ENCODE results near the gene ECHDC3. TPM values are rescaled to one million over a fixed set of nuclear protein-coding genes. Genes with fewer than 3 reads are reported as not detected.

The ECHDC3 gene
- total RNA-seq, 1 experiment from 2014 or later: 13.0 TPM

DNA sequence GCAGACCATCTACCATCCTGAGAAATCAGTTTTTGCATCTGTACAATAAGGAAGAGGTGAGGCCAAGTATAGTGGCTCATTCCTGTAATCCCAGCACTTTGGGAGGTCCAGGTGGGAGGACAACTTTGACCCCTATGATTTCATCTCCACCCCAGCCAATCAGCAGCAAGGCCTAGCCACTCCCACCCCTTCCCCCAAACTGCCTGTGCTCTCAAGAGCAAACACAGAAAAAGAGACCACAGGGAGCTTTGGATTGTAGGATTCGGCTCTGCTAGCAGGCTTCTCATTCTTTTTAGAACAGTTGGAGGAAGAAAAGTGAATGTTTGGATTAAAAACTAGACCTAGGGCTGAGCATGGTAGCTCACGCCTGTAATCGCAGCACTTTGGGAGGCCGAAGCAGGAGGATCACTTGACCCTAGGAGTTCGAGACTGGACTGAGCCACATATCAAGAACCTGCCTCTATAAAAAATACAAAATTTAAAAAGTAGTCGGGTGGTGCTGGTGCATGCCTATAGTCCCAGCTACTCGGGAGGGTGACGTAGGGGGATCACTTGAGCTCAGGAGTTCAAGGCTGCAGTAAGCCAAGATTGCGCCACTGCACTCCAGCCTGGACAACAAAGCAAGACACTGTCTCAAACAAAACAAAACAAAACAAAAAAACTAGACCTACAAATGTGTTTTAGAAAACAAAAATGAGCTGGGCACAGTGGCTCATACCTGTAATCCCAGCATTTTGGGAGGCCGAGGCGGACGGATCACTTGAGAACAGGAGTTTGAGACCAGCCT is 55.9 kb downstream of the ECHDC3 start (continued):
- no peak for TF ChIP-seq YY1 (IDR thresholded peaks at IDR 0.05; ENCODE audit: extremely low read depth, insufficient replicate concordance, low read depth, low read length)
- no peak for TF ChIP-seq EZH2 (IDR thresholded peaks at IDR 0.05)

DNA sequence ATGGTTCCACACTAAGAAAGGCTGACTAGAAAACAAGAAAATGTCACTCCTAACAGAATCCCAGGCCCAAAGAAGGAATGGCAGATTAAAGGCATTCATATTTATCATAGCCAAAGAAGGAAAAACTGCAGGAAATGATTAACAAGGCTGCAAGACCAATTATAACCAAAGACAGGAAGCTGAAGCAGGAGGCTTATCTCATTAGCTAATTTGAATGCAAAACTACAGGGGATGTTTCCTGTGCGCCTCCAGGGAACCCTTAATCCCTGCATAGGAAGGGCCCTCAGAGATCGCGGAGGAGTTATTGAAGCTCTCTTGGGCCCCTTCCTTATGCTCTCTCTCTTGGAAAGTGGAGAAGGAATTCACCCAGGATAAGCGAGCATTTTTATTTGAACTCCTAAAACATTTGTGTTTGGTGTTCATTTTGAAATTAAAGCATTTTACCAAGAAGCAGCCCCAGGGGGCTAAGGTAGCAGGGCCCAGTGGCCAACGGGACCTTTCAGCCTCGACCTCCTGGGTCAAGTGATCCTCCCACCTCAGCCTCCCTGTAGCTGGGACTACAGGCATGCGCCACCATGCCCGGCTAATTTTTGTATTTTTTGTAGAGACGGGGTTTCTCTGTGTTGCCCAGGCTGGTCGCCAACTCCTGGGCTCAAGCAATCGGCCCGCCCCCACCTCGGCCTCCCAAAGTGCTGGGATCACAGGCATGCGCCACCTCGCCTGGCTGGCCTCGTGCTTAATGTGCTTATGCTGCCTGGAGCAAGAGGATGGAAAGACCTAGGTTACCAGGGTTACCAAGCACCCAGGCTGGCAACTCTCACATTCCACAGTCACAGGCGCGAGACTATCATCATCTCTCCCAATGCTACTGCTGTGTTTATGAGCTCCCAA is 56.9 kb downstream of the ECHDC3 start:
- no peak for DNase-seq (ENCODE audit: low read depth, low spot score)
- Histone ChIP-seq H4K20me1 (ENCODE audit: insufficient read depth) (no peaks in the 10 kb centered on the region), H3K36me3 (ENCODE audit: control insufficient read depth in 1 of 2, insufficient read depth in 2 of 2, low read length in 2 of 2) (no peaks in the 10 kb centered on the region), H3K79me2 (ENCODE audit: insufficient read depth, low read length) (no peaks in the 10 kb centered on the region), H3K4me3 (replicated peaks in 1 of 2; ENCODE audit: low read depth in 1 of 2, low read length in 2 of 2) (no peak overlapping the region), H2AFZ (ENCODE audit: low read depth, low read length, poor library complexity, severe bottlenecking) (no peak overlapping the region), H3K9ac (ENCODE audit: low read length) (no peak overlapping the region), H3K4me1 (ENCODE audit: control insufficient read depth in 1 of 2, insufficient read depth in 2 of 2, low read length in 2 of 2) (peaks cover 7 to 32% of the 10 kb centered on the region in 2 experiments), H3K27ac (ENCODE audit: low read depth, low read length) (no peak overlapping the region), H3K27me3 (ENCODE audit: insufficient read depth, low read length) (no peaks in the 10 kb centered on the region), H3K9me2 (ENCODE audit: insufficient read depth) (no peaks in the 10 kb centered on the region), H3K4me2 (ENCODE audit: low read length) (no peak overlapping the region), H3K9me3 (ENCODE audit: control insufficient read depth in 1 of 2, insufficient read depth in 1 of 2, low read depth in 1 of 2, low read length in 2 of 2) (no peaks in the 10 kb centered on the region)
- BruUV-seq (replicated peaks): no TSS peak
- RAD21 ChIA-PET (ENCODE audit: low non-redundant PET in 1 of 2, low total read pairs in 2 of 2, uncharacterized antibody in 2 of 2, unreplicated experiment in 2 of 2): no interaction called here
- CTCF ChIA-PET: interaction anchor here (1.4 kb wide), 1 partner anchor 188 kb away, joined by 5 read pairs; no protein-coding TSS in a partner anchor
- ATAC-seq: no peak
- TF ChIP-seq SRF (IDR thresholded peaks at IDR 0.05; ENCODE audit: low read depth) (no peak), TCF7L2 (IDR thresholded peaks at IDR 0.05; ENCODE audit: borderline replicate concordance, extremely low read depth, insufficient read depth, insufficient read length) (no peak), JUND (IDR thresholded peaks at IDR 0.05) (no peak), RAD21 (IDR thresholded peaks at IDR 0.05; ENCODE audit: low read depth) (no peak), ZFX (IDR thresholded peaks at IDR 0.05) (no peak), EZH2phosphoT487 (IDR thresholded peaks at IDR 0.05; ENCODE audit: borderline replicate concordance) (no peak), ELF1 (IDR thresholded peaks at IDR 0.05; ENCODE audit: borderline replicate concordance, low read depth) (no peak), EGR1 (IDR thresholded peaks at IDR 0.05; ENCODE audit: low read depth) (no peak), CBX3 (IDR thresholded peaks at IDR 0.05; ENCODE audit: low read depth) (no peak), FOSL1 (IDR thresholded peaks at IDR 0.05; ENCODE audit: low read depth) (no peak), SP1 (IDR thresholded peaks at IDR 0.05; ENCODE audit: low read depth) (no peak), POLR2AphosphoS5 (IDR thresholded peaks at IDR 0.05; ENCODE audit: low read depth, low read length) (no peak), CEBPB (IDR thresholded peaks at IDR 0.05; ENCODE audit: low read depth) (no peak), EZH2 (IDR thresholded peaks at IDR 0.05) (no peak), POLR2A (IDR thresholded peaks at IDR 0.05; ENCODE audit: borderline replicate concordance, extremely low read depth, insufficient read depth, insufficient read length) (no peak)
- TF ChIP-seq, protein P1, sequence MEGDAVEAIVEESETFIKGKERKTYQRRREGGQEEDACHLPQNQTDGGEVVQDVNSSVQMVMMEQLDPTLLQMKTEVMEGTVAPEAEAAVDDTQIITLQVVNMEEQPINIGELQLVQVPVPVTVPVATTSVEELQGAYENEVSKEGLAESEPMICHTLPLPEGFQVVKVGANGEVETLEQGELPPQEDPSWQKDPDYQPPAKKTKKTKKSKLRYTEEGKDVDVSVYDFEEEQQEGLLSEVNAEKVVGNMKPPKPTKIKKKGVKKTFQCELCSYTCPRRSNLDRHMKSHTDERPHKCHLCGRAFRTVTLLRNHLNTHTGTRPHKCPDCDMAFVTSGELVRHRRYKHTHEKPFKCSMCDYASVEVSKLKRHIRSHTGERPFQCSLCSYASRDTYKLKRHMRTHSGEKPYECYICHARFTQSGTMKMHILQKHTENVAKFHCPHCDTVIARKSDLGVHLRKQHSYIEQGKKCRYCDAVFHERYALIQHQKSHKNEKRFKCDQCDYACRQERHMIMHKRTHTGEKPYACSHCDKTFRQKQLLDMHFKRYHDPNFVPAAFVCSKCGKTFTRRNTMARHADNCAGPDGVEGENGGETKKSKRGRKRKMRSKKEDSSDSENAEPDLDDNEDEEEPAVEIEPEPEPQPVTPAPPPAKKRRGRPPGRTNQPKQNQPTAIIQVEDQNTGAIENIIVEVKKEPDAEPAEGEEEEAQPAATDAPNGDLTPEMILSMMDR (IDR thresholded peaks at IDR 0.05 in 2 of 3, conservative IDR thresholded peaks at IDR 0.05 in 1 of 3; ENCODE audit: borderline replicate concordance in 1 of 3, insufficient read depth in 1 of 3, low read depth in 2 of 3, low read length in 2 of 3): no peak
- TF ChIP-seq, protein P2, sequence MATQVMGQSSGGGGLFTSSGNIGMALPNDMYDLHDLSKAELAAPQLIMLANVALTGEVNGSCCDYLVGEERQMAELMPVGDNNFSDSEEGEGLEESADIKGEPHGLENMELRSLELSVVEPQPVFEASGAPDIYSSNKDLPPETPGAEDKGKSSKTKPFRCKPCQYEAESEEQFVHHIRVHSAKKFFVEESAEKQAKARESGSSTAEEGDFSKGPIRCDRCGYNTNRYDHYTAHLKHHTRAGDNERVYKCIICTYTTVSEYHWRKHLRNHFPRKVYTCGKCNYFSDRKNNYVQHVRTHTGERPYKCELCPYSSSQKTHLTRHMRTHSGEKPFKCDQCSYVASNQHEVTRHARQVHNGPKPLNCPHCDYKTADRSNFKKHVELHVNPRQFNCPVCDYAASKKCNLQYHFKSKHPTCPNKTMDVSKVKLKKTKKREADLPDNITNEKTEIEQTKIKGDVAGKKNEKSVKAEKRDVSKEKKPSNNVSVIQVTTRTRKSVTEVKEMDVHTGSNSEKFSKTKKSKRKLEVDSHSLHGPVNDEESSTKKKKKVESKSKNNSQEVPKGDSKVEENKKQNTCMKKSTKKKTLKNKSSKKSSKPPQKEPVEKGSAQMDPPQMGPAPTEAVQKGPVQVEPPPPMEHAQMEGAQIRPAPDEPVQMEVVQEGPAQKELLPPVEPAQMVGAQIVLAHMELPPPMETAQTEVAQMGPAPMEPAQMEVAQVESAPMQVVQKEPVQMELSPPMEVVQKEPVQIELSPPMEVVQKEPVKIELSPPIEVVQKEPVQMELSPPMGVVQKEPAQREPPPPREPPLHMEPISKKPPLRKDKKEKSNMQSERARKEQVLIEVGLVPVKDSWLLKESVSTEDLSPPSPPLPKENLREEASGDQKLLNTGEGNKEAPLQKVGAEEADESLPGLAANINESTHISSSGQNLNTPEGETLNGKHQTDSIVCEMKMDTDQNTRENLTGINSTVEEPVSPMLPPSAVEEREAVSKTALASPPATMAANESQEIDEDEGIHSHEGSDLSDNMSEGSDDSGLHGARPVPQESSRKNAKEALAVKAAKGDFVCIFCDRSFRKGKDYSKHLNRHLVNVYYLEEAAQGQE (IDR thresholded peaks at IDR 0.05; ENCODE audit: low read depth): no peak
- TF ChIP-seq, protein P3, sequence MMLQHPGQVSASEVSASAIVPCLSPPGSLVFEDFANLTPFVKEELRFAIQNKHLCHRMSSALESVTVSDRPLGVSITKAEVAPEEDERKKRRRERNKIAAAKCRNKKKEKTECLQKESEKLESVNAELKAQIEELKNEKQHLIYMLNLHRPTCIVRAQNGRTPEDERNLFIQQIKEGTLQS (IDR thresholded peaks at IDR 0.05): no peak
- intact Hi-C loops (cut with micrococcal nuclease): loop anchor here (10.0 kb wide), 1 partner anchor 916 kb away; no protein-coding TSS in a partner anchor
- POLR2A ChIA-PET: no interaction called here
